HEK293 (cell line): ENCODE measurements around the gene USP13.
"Not testable (repeated sequence)": the region's sequence is repeated elsewhere in the genome, so short reads cannot be mapped to it uniquely, and the experiment has no call there.

Experiments
- CTCF ChIA-PET: fragments of 350-600 bp; formaldehyde crosslinking; extraction: SDS; loops from one replicate; lab custom pipeline; 2021; ENCODE audit warnings: antibody characterized with exemption; lab: Yijun Ruan, JAX
- POLR2A ChIA-PET: fragments of 300-600 bp; formaldehyde crosslinking; extraction: SDS; loops from one replicate; lab custom pipeline; 2020; ENCODE audit warnings: antibody characterized with exemption, inconsistent platforms; lab: Yijun Ruan, JAX
- H3K27ac ChIP-seq: fragments of 200-500 bp; sonication (Bioruptor generic); 2 replicates; pipeline ENCODE4 v1.5.1; 2014; ENCODE audit warnings: low read depth, low read length, control low read depth, inconsistent platforms; ENCODE audit errors: extremely low read depth
- H3K36me3 ChIP-seq, 2 experiments: fragments of 200-500 bp in 1 of 2; sonication (Bioruptor generic) in 1 of 2; 1 replicate in 1 of 2; 2 replicates in 1 of 2; pipeline ENCODE4 v1.5.1; 2014 to 2017; ENCODE audit warnings: inconsistent platforms in 2 of 2, low read length in 2 of 2; ENCODE audit not compliant: control insufficient read depth in 2 of 2, insufficient read depth in 1 of 2
- H3K4me1 ChIP-seq: fragments of 200-500 bp; sonication (Bioruptor generic); 2 replicates; pipeline ENCODE4 v1.5.1; 2014; ENCODE audit warnings: mild to moderate bottlenecking, low read length, inconsistent platforms; ENCODE audit not compliant: control insufficient read depth, insufficient read depth
- H3K4me3 ChIP-seq: 2 replicates; pipeline ENCODE4 v1.5.1; 2011; ENCODE audit warnings: low read depth, mild to moderate bottlenecking, control low read depth, low read length, moderate library complexity
- H3K9me3 ChIP-seq: fragments of 200-500 bp; sonication (Bioruptor generic); 2 replicates; pipeline ENCODE4 v1.5.1; 2014; ENCODE audit warnings: low read depth, low read length, inconsistent platforms; ENCODE audit not compliant: control insufficient read depth, insufficient read depth
- KLF10 ChIP-seq: fragments of 450-650 bp; IDR thresholded peaks from 2 replicates; pipeline ENCODE4 v1.5.1; 2018; ENCODE audit warnings: missing biosample characterization, mild to moderate bottlenecking, missing genetic modification characterization
- KLF8 ChIP-seq: fragments of 450-650 bp; formaldehyde crosslinking; IDR thresholded peaks from 2 replicates; pipeline ENCODE4 v1.5.1; 2016; ENCODE audit warnings: missing biosample characterization, missing genetic modification characterization
- PRDM1 ChIP-seq: fragments of 450-650 bp; formaldehyde crosslinking; IDR thresholded peaks from 2 replicates; pipeline ENCODE4; 2016; ENCODE audit warnings: missing biosample characterization, missing genetic modification characterization
- PRDM6 ChIP-seq: fragments of 450-650 bp; formaldehyde crosslinking; IDR thresholded peaks from 2 replicates; pipeline ENCODE4 v1.5.1; 2017; ENCODE audit warnings: missing biosample characterization, missing genetic modification characterization
- SP3 ChIP-seq: fragments of 450-650 bp; formaldehyde crosslinking; IDR thresholded peaks from 2 replicates; pipeline ENCODE4 v1.5.1; 2016; ENCODE audit warnings: missing biosample characterization, missing genetic modification characterization
- YY1 ChIP-seq: fragments of 450-650 bp; formaldehyde crosslinking; IDR thresholded peaks from 2 replicates; pipeline ENCODE4 v1.5.1; 2018; ENCODE audit warnings: missing biosample characterization, missing genetic modification characterization
- ZBTB17 ChIP-seq: fragments of 450-650 bp; formaldehyde crosslinking; IDR thresholded peaks from 2 replicates; pipeline ENCODE4 v1.5.1; 2016; ENCODE audit warnings: missing biosample characterization, missing genetic modification characterization
- ZBTB26 ChIP-seq: fragments of 450-650 bp; formaldehyde crosslinking; optimal IDR thresholded peaks from 2 replicates; pipeline ENCODE3; 2016; ENCODE audit warnings: missing biosample characterization, mild to moderate bottlenecking, missing genetic modification characterization
- ZBTB48 ChIP-seq: fragments of 450-650 bp; formaldehyde crosslinking; IDR thresholded peaks from 2 replicates; pipeline ENCODE4 v1.5.1; 2016; ENCODE audit warnings: missing biosample characterization, missing genetic modification characterization
- ZIC2 ChIP-seq: fragments of 450-650 bp; formaldehyde crosslinking; IDR thresholded peaks from 2 replicates; pipeline ENCODE4 v1.5.1; 2016; ENCODE audit warnings: missing biosample characterization, missing genetic modification characterization
- ZNF121 ChIP-seq: fragments of 450-650 bp; formaldehyde crosslinking; IDR thresholded peaks from 2 replicates; pipeline ENCODE4 v1.5.1; 2016; ENCODE audit warnings: missing biosample characterization, missing genetic modification characterization
- ZNF18 ChIP-seq: fragments of 450-650 bp; formaldehyde crosslinking; IDR thresholded peaks from 2 replicates; pipeline ENCODE4 v1.5.1; 2016; ENCODE audit warnings: missing biosample characterization, missing genetic modification characterization
- ZNF280C ChIP-seq: fragments of 450-650 bp; formaldehyde crosslinking; IDR thresholded peaks from 2 replicates; pipeline ENCODE4 v1.5.1; 2016; ENCODE audit warnings: missing biosample characterization, missing genetic modification characterization
- ZNF366 ChIP-seq: fragments of 450-650 bp; formaldehyde crosslinking; conservative IDR thresholded peaks from 2 replicates; pipeline ENCODE4 v1.5.1; 2016; ENCODE audit warnings: missing biosample characterization, missing genetic modification characterization
- ZNF416 ChIP-seq: fragments of 450-650 bp; formaldehyde crosslinking; IDR thresholded peaks from 2 replicates; pipeline ENCODE4 v1.5.1; 2016; ENCODE audit warnings: missing biosample characterization, missing genetic modification characterization
- ZNF433 ChIP-seq: fragments of 450-650 bp; formaldehyde crosslinking; IDR thresholded peaks from 2 replicates; pipeline ENCODE4 v1.5.1; 2016; ENCODE audit warnings: missing biosample characterization, missing genetic modification characterization, low read depth
- ZNF501 ChIP-seq: fragments of 450-650 bp; formaldehyde crosslinking; IDR thresholded peaks from 2 replicates; pipeline ENCODE4 v1.5.1; 2016; ENCODE audit warnings: missing biosample characterization, missing genetic modification characterization

USP13 gene

GRCh38 chr3:179677884-179678283, 25.0 kb downstream of the USP13 start (continued):
- TF ChIP-seq ZBTB48 (tag by site-specific recombination) (no peak), KLF8 (no peak), ZNF121 (tag by site-specific recombination) (no peak), ZNF416 (tag by site-specific recombination) (no peak), YY1 (tag by site-specific recombination) (no peak), ZBTB26 (no peak), ZIC2 (tag by site-specific recombination) (no peak)

- CTCF ChIA-PET, result interaction anchor here (0.6 to 1.1 kb wide), 2 partner anchors 20 to 53 kb away, joined by 3 to 4 read pairs; no protein-coding TSS in a partner anchor
- POLR2A ChIA-PET, result no interaction called here
- no peak for TF ChIP-seq ZNF501
- peak; percentile 58 for TF ChIP-seq PRDM1 (tag by site-specific recombination)
- H3K9me3 ChIP-seq, result no peaks in the 10 kb centered on the region
- H3K36me3 ChIP-seq, result peaks cover 0 to 11% of the 10 kb centered on the region in 2 experiments; a peak in 1 of 3 replicates
- no peak overlapping the region for H3K4me3 ChIP-seq
- no peak overlapping the region; the same call in 1 of the 2 replicates for H3K27ac ChIP-seq
- H3K4me1 ChIP-seq, result peaks cover 2% of the 10 kb centered on the region; the same call in 1 of the 2 replicates
Measured at GRCh38 chr3:179681492-179682263, 28.8 kb downstream of the USP13 start.

- POLR2A ChIA-PET, result no interaction called here
- H3K4me3 ChIP-seq, result no peak overlapping the region
- H3K27ac ChIP-seq, result no peak overlapping the region
- H3K9me3 ChIP-seq, result no peaks in the 10 kb centered on the region
- H3K4me1 ChIP-seq, result peaks cover 2% of the 10 kb centered on the region; the same call in 1 of the 2 replicates
- peaks cover 0 to 14% of the 10 kb centered on the region in 2 experiments; a peak in 1 of 3 replicates for H3K36me3 ChIP-seq
- TF ChIP-seq SP3, result no peak
- peak; percentile 50 for TF ChIP-seq PRDM6 (tag by site-specific recombination)
- TF ChIP-seq, all 188 proteins: peak for 1
- CTCF ChIA-PET, result interaction anchor here (0.6 kb wide), 1 partner anchor 21 kb away, joined by 4 read pairs; no protein-coding TSS in a partner anchor
Measured at GRCh38 chr3:179682426-179683080, 29.7 kb downstream of the USP13 start.

- CTCF ChIA-PET, POLR2A ChIA-PET: not testable (repeated sequence)
- H3K36me3 ChIP-seq, result peaks cover 0 to 14% of the 10 kb centered on the region in 2 experiments; a peak in 1 of 3 replicates
Measured at GRCh38 chr3:179683286-179683685, 30.4 kb downstream of the USP13 start.

GRCh38 chr3:179687967-179688535, 35.2 kb downstream of the USP13 start:
- no peaks in the 10 kb centered on the region for H3K4me1 ChIP-seq
- no peaks in the 10 kb centered on the region for H3K9me3 ChIP-seq
- no peak overlapping the region for H3K27ac ChIP-seq
- TF ChIP-seq ZNF433 (tag by site-specific recombination) (no peak), KLF10 (tag by site-specific recombination) (no peak), ZBTB17 (tag by site-specific recombination) (peak; percentile 36; the same call in 1 of the 2 replicates), ZNF366 (tag by site-specific recombination) (peak; percentile 97), ZNF280C (tag by site-specific recombination) (no peak), ZNF18 (tag by site-specific recombination) (no peak)
- POLR2A ChIA-PET, result no interaction called here
- CTCF ChIA-PET, result interaction anchor here (0.8 kb wide), 1 partner anchor 147 kb away, joined by 3 read pairs; no protein-coding TSS in a partner anchor
- no peak overlapping the region for H3K4me3 ChIP-seq
- peaks cover 3 to 31% of the 10 kb centered on the region in 2 experiments; a peak in 2 of 3 replicates for H3K36me3 ChIP-seq

More at GRCh38 chr3:179683286-179683685, 30.4 kb downstream of the USP13 start:
- not testable (repeated sequence) for H3K27ac ChIP-seq, H3K9me3 ChIP-seq, H3K4me3 ChIP-seq, H3K4me1 ChIP-seq
